Hematopoietic multipotent progenitor cell treated with erythropoietin and hydrocortisone succinate and interleukin-3 and kit ligand, for 15 days (in vitro differentiated cells): ENCODE results near the gene ZFP90.
"Not testable (repeated sequence)": the region's sequence is repeated elsewhere in the genome, so short reads cannot be mapped to it uniquely, and the experiment has no call there.

ENCODE experiments used
- DNase-seq: peaks from one replicate; pipeline ENCODE4 v3.0.0-alpha.2; 2015; ENCODE audit warnings: low spot score

ZFP90 gene

DNA sequence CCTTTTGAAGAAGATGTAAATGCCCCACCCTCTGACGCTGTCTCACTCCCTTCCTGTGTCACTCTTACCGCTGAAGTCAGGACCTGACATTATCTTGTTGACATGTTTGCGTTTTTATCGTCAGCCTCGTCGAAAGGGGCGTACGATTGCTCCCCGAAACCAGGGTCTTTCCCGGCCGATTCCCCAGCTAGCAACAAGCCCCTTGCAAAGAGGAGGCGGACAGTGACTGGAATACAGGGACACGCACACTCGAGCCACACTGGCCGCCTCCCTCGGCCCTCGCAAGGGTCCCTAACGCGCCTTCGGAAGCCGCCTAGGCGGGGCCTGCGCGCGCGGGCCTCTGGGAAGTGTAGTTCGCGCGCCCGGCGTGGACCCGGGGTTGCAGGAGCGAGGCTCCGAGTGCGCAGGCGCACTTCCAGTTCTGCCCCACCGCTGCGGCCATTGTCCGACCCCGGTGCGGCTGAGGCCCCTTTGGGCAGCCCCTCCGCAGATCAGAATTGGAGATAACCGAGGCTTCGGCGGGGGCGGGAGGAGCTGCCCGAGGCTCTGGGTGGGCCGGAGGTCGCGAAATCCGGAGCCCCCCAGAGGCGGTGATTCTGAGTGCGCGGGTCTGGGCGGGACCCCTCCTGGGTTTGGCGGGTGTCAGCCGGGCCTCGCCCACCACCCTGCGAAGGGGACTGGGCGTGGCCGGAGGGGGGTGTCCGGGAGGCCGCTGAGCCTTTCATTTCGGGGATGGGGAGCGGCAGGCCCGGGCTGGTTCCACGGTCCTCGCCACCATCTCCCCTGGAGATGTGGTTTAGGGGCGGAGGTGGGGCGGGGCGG is at the start of gene ZFP90:
Gene ZFP90 (plus strand): TSS at position 412 of the 822 bp plus-strand sequence. CDS start 502 bp downstream, outside the sequence.
- peak; percentile 79 for DNase-seq

DNA sequence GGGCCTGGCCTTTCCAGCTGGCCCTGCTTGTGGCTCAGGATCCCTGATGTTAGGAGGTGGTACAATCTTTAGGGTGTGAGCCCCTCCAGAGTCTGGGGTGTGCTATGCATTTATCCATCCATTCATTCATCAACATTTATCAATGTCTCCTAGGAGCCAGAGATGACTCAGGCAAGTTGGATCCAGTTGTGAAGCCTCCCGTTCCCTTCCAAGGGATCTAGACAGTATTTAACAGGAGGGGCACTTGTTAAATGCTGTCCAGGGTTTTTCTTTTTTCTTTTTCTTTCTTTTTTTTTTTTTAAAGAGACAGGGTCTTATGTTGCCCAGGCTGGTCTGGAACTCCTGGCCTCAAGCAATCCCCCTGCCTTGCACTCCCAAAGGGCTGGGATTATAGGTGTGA is 48.7 kb upstream of the ZFP90 start:
- DNase-seq, result no peak

DNA sequence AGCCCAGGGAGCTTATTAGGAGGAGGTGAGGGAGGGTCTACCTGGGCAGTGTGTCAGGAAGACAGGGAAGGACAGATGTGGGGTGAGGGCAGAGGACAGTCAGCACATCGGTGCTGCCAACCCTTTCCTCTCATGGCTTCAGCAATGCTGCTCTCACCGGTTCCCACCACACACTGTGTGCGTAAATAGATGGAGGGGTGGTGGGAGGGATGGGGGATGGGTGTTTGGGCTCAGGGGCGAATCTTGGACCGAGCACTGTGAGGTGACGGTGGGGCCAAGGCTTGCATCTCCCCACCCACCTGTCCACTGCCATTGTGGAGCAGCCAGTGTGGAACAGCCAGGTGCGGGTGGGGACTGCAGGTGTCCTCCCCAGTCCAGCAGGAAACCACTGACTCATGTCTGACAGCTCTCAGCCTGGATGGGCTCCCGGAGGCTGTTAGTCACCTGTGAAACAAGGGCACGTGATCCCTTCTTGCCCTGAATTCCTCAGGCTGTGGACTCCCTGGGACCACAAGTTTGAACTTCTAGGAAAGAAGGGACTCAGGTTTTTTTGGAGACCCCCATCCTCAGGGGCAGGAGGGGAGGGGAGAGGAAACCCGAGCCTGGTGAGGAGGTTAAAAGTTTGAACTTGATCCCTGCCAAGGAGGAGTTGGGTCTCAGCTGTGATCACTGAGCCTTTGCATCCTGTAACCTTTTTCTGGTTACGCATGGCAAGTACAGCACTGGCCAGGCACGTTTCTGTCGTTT is 48.1 kb upstream of the ZFP90 start:
- DNase-seq, result no peak

DNA sequence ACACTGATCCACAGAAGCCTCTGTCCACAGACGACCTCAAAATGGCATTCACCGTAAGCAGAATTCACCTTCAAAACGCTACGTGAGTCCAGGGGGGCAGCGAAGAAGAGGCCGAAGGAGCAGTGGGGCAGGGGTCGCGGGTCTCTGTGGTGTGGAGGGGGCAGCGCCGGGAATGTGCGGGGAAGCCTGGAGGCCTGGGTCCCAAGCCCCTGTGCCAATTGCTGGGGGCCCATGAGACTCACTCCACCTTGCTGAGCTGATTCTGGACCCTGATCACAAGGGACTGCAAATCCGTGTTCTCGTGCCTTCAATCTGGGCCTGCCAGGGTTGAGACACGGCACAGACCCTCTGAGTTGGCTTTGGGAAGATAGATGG is 47.5 kb upstream of the ZFP90 start:
- DNase-seq, result no peak

DNA sequence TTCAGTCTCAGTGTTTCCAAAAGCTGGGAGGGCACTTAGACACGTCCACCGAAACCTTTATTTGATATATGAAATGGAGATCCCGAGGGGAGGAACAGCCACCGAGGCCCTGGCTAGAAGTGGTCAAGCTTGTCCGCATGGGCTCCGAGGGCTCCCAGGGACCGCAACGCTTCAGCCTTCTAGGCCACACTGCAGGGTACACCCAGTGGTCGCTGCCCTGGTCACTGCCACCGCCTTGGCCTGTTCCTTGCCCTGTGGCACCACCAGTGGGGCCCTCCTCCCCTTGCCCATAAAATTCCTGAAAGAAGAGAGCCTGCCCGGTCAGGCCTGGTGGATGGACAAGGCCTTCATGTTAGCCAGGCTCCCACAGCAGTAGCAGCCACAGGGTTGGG is 46.9 kb upstream of the ZFP90 start:
- no peak for DNase-seq

DNA sequence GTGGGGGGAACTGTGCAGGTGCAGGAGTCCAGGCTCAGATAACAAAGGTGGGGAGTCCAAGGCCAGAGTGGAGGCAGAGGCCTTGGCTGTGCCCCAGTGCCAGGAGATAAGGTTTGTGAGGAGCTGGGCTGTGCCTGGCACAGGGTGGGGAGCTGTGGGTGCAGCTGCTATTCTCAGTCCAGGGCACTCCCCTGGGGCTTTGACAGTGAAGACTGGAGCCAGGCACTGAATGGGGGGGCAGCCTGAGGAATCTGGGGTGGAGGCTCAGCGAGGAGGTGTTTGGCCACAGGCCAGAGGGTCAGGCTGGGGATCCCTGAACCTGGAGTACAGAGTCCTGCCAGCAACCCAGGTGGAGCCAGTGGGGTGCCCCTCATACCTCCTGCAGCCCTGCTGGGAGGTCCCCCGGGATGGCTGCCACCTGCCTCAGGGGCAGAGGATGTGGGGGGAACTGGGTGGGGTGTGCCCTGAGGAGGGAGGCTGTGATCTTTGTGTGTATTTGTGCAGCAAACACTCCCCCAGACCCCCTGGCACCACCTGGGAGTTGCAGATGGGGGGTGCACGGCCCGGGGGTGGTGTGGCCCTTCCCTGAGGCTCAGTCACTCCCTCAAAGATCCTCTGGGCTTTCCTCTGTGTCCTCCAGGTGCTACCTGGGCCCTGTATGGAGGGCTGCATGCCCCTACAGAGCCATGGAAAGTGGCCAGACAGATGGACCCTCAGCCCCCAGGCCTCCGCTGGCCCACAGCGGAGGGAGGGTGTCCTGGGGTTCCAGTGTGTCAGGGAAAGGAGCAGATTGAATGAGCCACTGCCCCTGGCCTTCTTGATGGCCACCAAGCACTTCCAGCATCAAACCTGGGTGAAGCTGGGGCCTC is 46.3 kb upstream of the ZFP90 start:
- DNase-seq, result no peak

DNA sequence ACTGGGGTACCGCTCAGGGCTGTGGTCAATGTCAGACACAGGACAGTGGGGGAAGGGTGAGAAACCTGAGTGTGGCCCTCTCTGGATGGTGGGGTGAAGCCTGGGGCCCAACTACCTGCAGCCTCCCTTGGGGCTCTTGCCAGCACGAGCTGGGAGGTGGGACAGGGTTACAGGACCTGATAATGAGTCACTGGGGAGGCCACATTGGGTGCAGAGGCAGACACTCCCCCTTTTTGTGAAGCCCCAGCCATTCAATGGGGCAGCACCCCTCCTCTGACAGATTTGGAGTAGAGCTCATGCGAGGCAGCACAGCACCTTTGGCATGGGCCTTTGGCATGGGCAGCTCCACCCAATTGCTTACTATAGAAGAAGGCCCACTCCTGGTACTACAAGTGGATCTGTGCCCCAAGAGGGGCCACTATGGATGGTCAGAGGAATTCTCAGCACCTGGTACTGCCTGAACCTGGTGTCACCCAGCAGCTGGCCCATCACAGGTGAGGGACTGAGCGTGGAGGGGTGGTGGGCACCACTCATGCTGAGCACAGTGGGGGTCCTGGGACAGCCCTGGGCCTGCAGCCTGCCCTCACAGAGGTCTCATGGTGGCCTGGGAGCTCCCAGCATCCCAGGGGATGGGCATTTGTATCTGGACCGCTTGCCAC is 45.5 kb upstream of the ZFP90 start:
- no peak for DNase-seq

DNA sequence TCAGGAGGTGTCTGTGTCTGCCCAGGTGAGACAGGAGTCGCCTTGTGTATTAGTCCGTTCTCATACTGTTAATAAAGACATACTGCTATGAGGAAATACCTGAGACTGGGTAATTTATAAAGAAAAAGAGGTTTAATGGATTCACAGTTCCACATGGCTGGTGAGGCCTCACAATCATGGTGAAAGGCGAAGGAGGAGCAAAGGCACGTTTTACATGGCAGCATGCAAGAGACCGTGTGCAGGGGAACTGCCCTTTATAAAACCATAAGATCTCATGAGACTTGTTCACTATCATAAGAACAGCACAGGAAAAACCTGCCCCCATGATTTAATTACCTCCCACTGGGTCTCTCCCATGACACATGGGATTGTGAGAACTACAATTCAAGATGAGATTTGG is 44.8 kb upstream of the ZFP90 start:
- DNase-seq, result not testable (repeated sequence)

DNA sequence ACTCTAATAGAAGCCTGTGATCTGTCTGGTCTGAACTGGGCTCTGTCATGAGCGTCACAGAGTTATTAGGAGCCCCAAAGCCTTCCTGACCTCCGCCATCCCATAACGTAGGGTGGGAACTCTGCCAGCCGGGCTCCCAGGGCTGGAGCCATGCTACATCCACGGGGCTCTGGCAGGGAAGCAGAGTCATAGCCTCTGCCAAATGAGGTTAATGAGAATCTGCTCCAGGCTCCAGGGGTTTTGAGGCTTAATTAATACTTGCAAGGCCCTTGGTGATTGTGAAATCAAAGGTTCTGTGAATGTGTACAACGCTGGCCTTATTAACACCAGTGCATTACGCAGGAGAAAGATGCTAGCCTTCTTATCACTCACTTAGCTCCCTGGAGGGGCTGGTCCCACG is 42.4 kb upstream of the ZFP90 start:
- DNase-seq, result no peak

DNA sequence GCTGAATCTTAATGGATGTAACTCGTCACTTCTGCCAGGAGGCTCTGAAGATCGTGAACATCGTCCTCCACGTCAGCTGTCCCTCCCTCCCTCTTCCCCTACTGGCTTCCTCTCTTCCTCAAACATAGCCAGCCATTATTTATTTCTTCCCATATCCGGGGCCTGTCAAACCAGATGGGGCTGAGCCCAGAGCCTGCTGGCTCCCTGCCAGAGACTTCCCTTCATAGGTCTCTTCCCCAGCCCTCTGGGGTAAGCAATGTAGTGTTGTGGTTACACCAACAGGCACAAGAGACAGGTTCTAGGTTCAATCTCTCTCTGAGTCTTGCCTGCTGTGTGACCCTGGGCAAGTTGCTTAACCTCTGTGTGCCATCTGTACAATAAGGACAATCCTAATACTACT is 40.1 kb upstream of the ZFP90 start:
- no peak for DNase-seq

DNA sequence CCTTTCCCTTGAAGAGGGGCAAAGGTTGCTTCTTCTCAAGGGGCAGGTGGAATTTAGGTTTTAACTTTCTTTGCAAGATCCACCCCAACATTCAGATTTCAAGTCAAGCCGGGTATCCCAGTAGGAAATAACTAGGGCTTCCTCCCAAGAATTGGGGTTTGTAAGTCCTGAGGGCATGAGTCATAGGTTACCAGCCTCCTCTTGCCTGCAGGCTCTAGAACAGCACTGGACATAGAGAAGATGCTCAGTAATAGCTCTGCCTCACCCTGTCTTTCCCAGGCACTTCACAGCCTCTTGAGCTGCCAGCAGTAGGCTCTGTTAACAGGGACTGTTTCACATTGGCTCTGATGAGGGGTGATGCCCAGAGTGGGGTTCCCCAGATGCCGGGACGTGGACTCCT is 35.8 kb upstream of the ZFP90 start:
- no peak for DNase-seq

DNA sequence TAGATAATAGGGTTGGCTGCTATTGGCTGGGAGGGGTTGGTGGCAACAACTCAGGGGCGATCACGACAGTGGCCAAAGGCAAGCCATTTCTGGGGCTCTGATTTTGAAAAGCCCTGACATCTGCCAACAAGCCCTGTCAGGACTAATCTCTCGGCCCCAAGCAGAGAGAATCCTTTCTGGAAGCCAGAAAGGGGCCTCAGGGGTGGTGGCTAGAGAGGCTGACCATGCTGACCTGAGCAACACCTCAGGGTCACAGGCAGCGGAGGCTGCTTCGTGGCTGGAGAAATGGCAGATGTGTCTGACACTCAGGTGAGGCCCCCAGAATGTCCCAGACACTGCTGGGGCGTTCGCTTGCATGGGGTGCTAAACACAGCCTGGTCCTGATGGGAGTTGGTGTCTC is 35.0 kb upstream of the ZFP90 start:
- no peak for DNase-seq

DNA sequence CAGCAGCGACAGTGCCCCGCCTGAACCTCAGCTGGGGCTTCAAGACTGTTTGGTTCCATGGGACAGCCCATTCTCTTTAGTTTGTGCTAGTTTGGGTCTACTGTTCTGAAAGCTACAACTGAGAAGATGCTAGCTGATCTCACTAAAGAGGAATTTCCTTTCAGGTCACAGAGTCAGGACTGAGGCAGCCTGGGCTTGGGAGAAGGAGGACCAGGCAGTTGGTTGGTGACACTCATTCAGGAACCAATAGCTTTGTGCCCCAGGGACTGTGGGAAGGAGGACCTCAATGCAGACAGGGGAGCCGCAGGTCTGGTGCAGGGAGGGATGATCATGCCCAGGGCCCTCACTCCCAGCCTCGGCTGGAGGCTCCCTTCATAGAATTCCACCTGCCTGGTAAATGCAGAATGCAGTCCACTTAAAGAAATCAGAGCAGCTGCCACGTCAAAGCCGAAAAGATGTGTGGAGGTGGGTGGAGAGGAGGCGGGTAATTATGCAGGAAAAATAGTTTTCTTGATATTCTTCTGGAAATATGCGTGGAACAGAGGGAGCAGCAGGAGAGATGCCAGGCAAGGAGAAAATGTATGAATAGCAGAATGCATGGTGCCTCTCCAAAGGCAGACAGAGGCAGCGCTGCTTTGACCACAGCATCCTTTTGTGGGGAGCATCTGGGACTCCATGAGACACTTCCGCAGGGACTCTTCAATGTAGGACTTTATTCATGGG is 32.6 kb upstream of the ZFP90 start:
- DNase-seq, result no peak

DNA sequence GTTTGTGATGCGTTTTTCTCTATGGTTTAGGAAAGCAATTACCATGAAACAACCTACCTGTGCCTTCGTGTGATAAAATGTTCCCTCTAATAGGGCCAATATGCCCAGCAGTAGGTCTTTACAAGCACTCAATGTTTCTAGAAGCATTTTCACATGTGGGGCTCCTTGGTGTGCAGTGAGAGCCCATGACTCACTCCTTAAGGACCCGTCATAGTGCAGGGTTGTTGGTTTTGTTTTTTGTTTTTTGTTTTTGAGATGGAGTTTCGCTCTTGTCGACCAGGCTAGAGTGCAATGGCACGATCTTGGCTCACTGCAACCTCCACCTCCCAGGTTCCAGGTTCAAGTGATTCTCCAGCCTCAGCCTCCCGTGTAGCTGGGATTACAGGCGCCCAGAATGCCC is 31.1 kb upstream of the ZFP90 start:
- no peak for DNase-seq

DNA sequence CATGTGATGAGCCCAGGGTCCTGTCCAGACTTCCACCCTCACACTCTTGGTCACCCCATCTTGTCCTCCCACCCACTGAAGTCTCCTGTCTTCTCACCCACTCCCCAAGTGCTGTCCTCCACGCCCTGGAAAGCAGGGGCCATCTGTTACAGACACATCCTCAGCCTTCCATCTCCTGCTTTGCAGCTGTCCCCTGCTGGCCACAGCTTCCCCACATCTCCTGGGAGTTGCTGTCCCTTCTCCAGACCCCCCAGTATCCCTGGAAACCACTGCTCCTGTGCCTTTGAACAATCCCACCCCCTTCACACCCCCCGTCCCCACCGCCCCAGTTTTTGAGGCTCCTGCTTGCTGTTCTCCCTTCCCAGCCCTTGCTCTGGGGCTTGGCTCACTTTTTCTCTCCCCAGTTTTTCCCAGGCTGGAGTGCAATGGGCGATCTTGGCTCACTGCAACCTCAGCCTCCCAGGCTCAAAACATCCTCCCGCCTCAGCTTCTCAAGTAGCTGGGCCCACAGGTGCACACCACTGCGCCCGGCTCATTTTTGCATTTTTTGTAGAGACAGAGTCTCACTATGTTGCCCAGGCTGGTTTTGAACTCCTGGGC is 30.4 kb upstream of the ZFP90 start:
- DNase-seq, result no peak

DNA sequence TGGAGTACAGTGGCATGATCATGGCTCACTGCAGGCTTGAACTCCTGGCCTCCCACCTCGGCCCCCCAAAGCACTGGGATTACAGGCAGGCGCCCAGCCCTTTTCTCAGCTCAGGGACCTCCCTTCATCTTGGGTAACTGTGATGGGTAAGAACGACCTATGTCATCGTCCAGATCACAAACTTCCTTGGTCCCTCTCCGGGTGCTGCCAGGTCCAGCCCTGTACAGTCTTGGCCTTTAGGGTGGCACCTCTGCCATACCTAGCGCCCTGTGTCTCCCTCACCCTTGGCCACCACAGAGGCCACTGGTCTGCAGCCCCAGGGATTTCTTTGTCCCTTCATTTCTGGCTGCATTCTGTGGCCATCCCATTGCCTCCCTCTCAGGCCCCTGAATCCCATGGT is 29.7 kb upstream of the ZFP90 start:
- no peak for DNase-seq

DNA sequence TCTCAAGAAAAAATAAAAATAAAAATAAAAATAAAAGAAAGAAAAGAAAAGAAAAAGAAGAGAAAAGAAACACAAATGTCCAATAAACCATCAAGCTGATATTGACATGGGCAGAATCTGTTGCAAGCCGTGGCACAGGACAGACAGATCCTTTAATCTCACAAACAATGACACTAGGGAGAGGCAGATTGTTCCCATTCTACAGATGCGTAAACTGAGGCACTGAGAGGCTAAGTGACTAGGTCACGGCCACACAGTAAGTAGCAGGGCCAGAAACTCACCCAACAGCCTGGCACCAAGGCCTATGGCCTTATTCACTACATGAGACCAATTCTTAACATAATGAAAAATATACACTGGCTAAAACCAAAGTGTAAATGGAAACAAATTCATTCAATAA is 28.3 kb upstream of the ZFP90 start:
- no peak for DNase-seq

DNA sequence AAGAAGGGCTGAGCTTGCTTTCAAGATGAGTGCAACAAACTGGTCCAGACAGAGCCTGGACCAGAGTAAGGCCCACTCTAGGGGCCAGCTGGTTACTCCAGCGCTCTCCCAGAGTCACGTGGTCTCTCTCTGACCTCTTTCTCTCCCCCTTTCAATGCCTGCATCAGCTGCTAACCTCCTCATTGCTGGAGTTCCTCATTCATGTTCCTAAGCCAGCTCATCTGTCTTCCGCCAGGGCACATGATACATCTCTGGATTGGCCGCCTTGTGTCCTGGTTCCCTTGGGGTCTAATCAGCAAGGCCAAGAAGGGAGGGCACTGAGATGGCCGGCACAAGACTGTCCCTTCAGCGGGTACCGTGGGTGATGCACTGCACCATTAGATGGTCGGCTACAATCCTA is 26.9 kb upstream of the ZFP90 start:
- no peak for DNase-seq

DNA sequence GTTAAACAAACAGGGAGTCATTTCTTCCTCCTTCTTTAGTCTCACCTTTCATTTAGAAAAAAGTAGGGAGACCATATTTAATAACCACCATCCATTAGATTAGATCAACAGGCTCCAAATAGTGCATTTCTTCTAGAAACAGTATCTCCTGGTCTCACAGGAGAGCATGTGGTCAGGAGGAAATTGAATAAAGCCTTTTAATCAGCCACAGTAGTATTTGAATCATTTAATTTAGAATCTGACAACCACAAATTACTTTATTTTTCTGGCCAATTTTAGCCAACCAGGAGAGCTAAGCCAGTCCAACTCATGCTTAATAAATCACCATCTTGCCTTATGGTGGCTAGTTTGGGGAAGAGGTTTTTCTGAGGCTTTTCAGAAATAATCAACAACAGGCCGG is 26.3 kb upstream of the ZFP90 start:
- DNase-seq, result no peak

DNA sequence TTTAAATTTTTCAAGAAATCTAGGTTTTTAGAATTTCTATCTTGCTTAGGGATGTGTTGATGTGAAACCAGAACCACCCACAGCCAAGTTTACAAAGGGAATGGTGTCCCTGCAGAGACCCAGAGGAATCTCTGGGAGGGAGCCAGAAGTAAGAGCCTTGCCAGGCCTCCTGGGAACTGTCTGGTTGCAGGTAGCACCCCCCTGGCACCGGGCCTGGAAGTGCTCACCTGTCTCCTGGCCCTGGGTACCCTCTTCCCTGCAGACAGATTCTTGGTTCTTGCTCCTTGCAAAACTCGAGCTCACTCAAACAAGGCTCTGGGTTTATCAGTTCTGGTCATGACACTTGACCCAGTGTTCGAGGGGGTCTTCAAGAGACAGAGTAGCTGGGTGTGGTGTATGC is 24.6 kb upstream of the ZFP90 start:
- DNase-seq, result no peak

DNA sequence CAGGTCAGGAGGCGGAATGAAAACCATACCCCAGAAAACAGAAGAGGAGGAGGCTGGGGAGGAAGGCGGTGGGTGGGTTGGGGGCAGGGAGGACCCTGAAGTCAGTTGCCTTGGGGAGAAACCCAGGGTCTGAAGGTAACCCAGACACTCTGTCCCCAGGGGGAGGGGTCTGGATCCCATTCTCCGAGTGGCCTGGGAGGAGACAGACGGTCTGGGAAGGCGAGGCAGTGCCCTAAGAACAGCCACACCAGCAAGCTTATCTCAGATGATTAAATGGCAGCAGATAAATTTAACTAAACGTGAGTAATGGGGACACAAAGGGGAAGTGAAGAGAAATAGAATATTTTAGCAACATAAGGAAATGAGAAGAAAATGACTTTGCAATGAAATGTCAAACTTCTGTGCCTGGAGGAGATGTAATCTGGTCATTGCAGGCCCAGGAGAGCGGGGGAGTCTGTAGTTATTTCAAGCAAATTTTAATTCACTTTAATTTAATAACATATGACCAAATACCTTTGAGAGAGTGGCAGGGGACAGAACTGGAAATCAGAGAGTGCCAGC is 21.4 kb upstream of the ZFP90 start:
- no peak for DNase-seq
